HEK293 (cell line): ENCODE data around the gene PGAP1.
"Not testable (repeated sequence)": the region's sequence is repeated elsewhere in the genome, so short reads cannot be mapped to it uniquely, and the experiment has no call there.

Experiments used
- CTCF ChIP-seq: fragments of 450-650 bp; formaldehyde crosslinking; IDR thresholded peaks from 2 replicates; pipeline ENCODE4 v1.5.1; 2016; ENCODE audit warnings: missing biosample characterization, missing genetic modification characterization
- PBX3 ChIP-seq: sonication (generic); formaldehyde crosslinking; IDR thresholded peaks from 2 replicates; pipeline ENCODE4 v1.8.1; 2022; ENCODE audit warnings: mild to moderate bottlenecking, moderate library complexity, missing genetic modification reagents
- ZNF121 ChIP-seq: fragments of 450-650 bp; formaldehyde crosslinking; IDR thresholded peaks from 2 replicates; pipeline ENCODE4 v1.5.1; 2016; ENCODE audit warnings: missing biosample characterization, missing genetic modification characterization
- ZNF214 ChIP-seq: fragments of 450-650 bp; formaldehyde crosslinking; IDR thresholded peaks from 2 replicates; pipeline ENCODE4 v1.5.1; 2017; ENCODE audit warnings: missing biosample characterization, mild to moderate bottlenecking, missing genetic modification characterization, borderline replicate concordance
- ZNF266 ChIP-seq: fragments of 450-650 bp; formaldehyde crosslinking; IDR thresholded peaks from 2 replicates; pipeline ENCODE4 v1.5.1; 2016; ENCODE audit warnings: missing biosample characterization, missing genetic modification characterization, low read depth
- ZNF513 ChIP-seq: fragments of 450-650 bp; IDR thresholded peaks from 2 replicates; pipeline ENCODE4 v1.5.1; 2018; ENCODE audit warnings: missing biosample characterization, missing genetic modification characterization

- not testable (repeated sequence) for TF ChIP-seq PBX3 (CRISPR knock-in tag); ZNF214 (tag by site-specific recombination); ZNF121 (tag by site-specific recombination); ZNF513 (tag by site-specific recombination); CTCF; ZNF266 (tag by site-specific recombination)
Observed at GRCh38 chr2:196905365-196905764, 21.1 kb downstream of the PGAP1 start.
